ENCODE data around the gene XYLT2.
"Not testable (repeated sequence)": the region's sequence is repeated elsewhere in the genome, so short reads cannot be mapped to it uniquely, and the experiment has no call there.

The XYLT2 gene

GRCh38 chr17:50345432-50346312, at the start of gene XYLT2:
XYLT2 (plus strand) TSS chr17:50346126; CDS start chr17:50346141, 15 bp downstream.
- DNase-seq = peak; percentile 91

- DNase-seq = peak; percentile 63
Measured at GRCh38 chr17:50297407-50297865, 48.5 kb upstream of the XYLT2 start.

DNA sequence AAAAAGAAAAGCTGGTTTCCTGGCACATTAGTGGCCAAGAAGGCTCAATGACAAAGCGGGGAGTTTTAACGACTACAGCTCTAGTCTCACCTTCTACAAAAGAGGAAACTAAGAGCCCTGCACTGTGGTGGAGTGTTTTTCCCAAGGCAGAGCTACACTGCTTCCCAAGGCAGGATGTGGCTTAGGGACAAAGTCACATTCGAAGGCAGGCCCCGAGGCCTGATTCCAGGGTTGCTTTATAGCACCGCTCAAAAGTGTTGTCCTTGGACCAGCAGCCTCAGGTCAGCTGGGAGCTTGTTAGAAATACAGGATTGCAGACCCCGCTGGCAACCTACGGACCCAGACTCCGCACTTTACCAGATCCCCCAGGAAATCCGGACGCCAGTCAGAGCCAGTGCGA, 47.9 kb upstream of the XYLT2 start:
- no peak for DNase-seq

DNA sequence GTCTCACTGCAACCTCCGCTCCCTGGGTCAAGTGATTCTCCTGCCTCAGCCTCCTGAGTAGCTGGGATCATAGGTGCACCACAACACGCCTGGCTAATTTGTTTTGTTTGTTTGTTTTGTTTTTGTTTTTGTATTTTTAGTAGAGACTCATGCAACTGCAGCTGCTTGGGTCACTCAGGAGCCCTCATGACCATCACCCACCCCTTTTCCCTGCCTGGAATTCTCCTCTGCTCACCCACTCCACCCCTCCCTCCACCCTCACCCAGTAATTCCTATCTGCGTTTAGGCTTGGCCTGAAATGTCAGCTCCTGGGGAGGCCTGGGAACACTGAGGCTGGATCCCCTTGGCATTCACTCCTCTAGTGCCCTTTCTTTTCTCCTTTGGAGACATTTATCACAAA, 46.1 kb upstream of the XYLT2 start:
- no peak for DNase-seq

DNA sequence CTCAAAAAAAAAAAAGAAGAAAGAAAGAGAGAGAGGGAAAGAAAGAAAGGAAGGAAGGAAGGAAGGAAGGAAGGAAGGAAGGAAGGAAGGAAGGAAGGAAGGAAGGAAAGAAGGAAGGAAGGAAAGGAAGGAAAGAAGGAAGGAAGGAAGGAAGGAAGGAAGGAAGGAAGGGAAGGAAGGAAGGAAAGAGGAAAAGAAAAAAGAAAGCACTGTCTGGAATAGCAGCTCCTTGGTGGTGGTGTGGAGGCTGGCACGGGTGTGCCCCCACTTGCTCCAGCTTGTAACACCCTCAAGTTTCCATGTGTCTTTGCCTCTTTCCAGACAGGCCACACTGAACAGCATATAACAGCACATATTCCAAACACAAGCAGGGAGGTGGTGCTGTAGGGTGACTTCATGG, 45.1 kb upstream of the XYLT2 start:
- not testable (repeated sequence) for DNase-seq

DNA sequence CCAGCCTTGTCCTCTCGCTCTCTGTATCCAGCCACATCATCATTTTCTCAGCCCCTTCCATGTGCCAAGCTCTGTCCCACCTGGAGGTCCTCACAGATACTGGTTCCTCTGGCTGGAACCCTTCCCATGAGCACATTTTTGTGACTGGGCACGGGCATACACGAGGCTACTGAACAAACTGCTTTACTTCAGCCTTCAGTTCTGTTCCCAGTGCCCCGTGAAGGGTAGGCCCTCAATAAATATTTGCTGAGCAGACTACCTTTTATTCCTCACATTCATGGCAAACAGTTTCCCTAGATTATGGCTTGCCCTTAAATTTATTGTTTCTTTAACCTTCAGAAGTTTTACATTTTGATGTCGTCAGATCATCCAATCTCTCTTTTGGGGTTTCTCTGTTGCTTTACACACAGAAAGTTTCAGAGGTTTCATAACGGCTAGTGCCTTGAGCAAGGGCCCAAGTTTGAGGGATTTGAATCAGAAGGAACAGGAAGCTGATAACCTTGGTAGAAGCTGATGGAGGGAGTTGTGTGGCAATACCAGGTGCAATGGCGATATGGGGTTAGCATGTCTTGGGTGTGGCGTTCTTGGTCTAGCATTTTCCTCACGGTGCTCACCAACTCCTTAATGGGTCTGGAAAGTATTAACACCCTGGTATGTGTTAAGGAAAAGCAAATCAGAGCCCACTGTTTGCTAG, 43.9 kb upstream of the XYLT2 start:
- DNase-seq = no peak

- no peak for DNase-seq
Measured at GRCh38 chr17:50303051-50303450, 42.9 kb upstream of the XYLT2 start.

- DNase-seq = no peak
Measured at GRCh38 chr17:50303596-50303995, 42.3 kb upstream of the XYLT2 start.

DNA sequence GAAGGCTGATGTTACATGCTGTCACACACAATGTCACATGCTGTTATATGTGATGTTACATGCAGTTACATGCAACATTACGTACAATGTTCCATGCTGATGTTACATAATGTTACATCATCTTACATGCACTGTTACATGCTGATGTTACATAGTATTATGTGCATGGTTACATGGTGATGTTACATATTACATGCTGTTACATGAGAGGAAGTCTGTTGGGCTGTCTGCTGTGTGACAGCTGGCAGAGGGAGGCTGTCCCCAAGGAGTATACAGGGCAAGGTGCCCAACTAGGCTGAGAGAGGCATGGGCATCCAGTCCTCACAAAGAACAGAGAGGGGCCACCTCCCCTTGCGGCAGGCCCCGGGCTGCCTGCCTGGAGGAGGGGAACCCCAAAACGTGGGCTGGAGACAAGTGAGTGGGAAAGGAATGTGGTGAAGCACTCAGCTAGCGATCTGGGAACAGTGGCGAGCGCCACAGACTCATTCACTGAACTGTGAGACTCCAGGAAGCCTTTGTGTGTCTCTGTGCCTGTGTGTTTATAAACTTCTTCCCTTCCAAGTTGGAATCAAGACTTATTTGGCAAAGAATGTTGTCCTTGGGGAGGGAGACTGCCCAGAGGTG, 41.0 kb upstream of the XYLT2 start:
- DNase-seq = peak; percentile 64

- no peak for DNase-seq
Measured at GRCh38 chr17:50307654-50308053, 38.3 kb upstream of the XYLT2 start.

DNA sequence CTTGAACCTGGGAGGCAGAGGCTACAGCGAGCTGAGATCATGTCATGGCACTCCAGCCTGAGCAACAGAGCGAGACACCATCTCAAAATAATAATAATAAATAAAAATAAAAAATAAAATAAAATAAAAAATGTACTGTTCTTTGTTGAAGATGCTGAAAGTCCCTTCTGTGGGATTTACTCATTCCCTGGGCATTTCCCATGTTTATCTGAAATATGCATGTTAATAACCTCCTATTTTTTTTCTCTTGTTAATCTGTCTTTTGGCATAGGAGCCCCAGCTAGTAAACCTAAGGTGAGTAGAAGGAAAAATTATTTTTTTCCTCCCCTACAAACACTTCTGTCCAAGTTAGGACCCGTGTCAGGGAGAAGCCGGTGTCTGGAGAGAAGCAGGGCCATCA, 37.3 kb upstream of the XYLT2 start:
- DNase-seq = no peak

- no peak for DNase-seq
Measured at GRCh38 chr17:50310455-50311111, 35.3 kb upstream of the XYLT2 start.

- no peak for DNase-seq
Measured at GRCh38 chr17:50311112-50311460, 34.8 kb upstream of the XYLT2 start.

GRCh38 chr17:50311483-50311882, 34.4 kb upstream of the XYLT2 start:
- no peak for DNase-seq

GRCh38 chr17:50312308-50312707, 33.6 kb upstream of the XYLT2 start:
- DNase-seq = no peak

- peak; percentile 32 for DNase-seq
Measured at GRCh38 chr17:50314456-50315011, 31.4 kb upstream of the XYLT2 start.

DNA sequence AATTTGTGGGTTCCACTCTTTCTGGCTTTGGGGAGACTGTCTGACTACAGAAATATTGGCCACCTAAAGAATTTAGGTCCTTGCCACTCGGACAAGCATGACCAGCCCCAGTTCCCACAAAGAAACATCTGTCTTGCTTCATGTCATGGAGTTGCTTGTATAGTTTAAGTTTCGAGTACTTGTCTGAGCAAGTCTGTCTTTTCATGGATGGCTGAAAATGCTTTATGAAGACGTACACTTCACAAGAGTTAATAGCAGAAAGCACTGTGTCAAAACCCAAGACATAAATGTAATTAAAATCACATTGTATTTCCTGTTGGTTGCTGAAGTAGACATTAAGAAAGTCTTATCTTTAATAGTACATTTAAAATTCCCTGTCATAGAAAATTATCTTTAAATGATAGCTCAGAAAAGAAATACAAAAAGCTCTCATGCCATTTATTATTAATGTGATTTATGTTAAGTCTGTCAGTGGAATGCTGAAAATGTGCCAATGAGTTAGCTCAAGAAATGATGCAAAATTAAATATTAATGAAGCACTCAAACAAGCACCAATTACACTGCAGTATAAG, 29.8 kb upstream of the XYLT2 start:
- DNase-seq = peak; percentile 9

GRCh38 chr17:50316660-50317059, 29.3 kb upstream of the XYLT2 start:
- not testable (repeated sequence) for DNase-seq

GRCh38 chr17:50317121-50317520, 28.8 kb upstream of the XYLT2 start:
- no peak for DNase-seq

- DNase-seq = peak; percentile 49
Measured at GRCh38 chr17:50318501-50319285, 27.2 kb upstream of the XYLT2 start.

GRCh38 chr17:50319306-50320004, 26.5 kb upstream of the XYLT2 start:
- no peak for DNase-seq

All from NCI-H2171 (cell line).